ENCODE results near the gene REV1.

DNA sequence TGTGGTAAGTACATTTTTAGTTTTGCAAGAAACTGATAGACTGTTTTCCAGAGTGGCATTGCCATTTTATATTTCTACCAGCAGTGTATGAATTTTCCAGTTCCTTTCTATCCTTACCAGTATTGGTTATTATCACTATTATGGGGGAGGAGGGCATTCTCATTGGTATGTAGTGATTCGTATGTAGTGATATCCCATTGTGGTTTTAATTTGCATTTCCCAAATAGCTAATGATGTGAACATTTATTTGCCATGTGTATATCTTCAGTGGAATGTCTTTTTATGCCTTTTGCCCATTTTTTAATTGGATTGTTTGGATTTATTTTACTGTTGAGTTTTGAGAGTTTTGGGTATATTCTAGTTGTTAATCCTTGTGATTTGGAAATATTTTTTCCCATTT, 135.7 kb downstream of the REV1 start:
- TF ChIP-seq, protein P1, sequence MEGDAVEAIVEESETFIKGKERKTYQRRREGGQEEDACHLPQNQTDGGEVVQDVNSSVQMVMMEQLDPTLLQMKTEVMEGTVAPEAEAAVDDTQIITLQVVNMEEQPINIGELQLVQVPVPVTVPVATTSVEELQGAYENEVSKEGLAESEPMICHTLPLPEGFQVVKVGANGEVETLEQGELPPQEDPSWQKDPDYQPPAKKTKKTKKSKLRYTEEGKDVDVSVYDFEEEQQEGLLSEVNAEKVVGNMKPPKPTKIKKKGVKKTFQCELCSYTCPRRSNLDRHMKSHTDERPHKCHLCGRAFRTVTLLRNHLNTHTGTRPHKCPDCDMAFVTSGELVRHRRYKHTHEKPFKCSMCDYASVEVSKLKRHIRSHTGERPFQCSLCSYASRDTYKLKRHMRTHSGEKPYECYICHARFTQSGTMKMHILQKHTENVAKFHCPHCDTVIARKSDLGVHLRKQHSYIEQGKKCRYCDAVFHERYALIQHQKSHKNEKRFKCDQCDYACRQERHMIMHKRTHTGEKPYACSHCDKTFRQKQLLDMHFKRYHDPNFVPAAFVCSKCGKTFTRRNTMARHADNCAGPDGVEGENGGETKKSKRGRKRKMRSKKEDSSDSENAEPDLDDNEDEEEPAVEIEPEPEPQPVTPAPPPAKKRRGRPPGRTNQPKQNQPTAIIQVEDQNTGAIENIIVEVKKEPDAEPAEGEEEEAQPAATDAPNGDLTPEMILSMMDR (IDR thresholded peaks at IDR 0.05), result no peak
- no peak for TF ChIP-seq EZH2 (IDR thresholded peaks at IDR 0.05)
